NCI-H1105 (cell line): ENCODE measurements around the gene WASF1.
"Not testable (repeated sequence)": the region's sequence is repeated elsewhere in the genome, so short reads cannot be mapped to it uniquely, and the experiment has no call there.

Experiments used
- DNase-seq: peaks from one replicate; lab custom pipeline; 2025; lab: John Stamatoyannopoulos, UW

The WASF1 gene

DNA sequence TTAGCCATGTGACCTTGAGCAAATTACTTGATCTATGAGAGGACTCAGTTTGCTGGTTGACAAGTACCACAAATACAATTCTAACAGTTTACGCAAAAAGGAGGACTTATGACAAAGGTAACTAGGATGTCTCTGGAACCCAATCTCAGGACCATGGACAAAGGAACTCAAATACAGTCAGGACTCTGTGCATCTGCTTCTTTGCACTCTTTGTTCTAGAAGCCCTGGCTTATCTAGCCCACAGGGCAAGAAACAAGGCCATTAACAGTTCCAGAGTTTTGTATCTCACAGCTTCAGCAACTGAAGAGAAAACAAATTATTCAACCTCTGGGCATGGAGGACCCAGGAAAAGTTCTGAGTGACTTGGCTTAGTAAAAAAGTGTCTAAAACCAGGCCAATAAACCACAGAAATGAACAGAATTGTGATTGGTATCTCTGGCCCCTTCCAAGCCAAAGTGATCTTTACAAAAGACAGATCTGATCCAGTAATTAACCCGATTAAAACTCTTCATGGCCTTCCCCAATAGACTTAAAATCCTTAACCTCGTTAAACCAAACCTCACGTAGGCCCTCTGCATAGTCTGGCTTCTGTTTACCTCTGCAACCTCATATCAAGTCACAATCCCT, 5.9 kb downstream of the WASF1 start:
- DNase-seq, result no peak

- no peak for DNase-seq
Observed at GRCh38 chr6:110170081-110170480, 9.4 kb downstream of the WASF1 start.

GRCh38 chr6:110158479-110158878, 21.0 kb downstream of the WASF1 start:
- DNase-seq, result no peak

GRCh38 chr6:110147870-110148269, 31.6 kb downstream of the WASF1 start:
- DNase-seq, result no peak

DNA sequence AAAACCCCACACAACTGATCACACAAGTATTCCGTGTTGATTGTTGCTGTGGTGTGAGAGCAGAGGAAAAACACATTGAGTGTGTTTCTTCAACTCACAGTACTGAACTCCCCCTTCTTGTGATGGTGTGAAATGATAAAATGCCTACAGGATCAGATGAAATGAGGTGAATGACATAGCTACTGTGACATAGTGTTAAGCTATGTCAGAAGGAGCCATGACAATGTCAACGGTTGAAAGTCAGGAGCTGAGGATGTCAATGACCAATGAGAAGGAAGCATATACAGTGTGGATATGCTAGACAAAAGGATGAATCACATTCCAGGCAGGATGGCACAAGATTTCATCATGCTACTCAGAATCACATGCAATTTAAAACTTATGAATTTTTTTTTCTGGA, 38.8 kb downstream of the WASF1 start:
- DNase-seq, result no peak

DNA sequence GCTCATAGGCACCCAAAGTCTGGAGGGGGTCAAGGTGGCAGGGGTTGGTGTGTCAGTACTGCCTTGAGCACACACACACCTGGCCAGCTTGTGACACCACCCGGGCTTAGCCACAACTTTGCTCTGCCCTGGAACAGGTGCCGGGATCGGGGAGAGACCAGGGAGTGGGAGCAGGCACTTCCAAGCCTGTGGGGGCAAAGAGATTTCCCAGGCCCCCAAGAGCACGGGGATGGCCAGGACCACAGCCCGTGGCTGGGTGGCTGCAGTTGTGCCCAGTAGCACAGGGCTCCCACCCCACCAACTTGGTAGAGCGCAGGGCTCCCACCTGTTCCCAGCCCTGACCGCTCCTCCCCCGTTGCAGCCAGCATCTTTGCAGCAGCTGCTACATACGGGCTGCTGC, 40.4 kb downstream of the WASF1 start:
- DNase-seq, result no peak

DNA sequence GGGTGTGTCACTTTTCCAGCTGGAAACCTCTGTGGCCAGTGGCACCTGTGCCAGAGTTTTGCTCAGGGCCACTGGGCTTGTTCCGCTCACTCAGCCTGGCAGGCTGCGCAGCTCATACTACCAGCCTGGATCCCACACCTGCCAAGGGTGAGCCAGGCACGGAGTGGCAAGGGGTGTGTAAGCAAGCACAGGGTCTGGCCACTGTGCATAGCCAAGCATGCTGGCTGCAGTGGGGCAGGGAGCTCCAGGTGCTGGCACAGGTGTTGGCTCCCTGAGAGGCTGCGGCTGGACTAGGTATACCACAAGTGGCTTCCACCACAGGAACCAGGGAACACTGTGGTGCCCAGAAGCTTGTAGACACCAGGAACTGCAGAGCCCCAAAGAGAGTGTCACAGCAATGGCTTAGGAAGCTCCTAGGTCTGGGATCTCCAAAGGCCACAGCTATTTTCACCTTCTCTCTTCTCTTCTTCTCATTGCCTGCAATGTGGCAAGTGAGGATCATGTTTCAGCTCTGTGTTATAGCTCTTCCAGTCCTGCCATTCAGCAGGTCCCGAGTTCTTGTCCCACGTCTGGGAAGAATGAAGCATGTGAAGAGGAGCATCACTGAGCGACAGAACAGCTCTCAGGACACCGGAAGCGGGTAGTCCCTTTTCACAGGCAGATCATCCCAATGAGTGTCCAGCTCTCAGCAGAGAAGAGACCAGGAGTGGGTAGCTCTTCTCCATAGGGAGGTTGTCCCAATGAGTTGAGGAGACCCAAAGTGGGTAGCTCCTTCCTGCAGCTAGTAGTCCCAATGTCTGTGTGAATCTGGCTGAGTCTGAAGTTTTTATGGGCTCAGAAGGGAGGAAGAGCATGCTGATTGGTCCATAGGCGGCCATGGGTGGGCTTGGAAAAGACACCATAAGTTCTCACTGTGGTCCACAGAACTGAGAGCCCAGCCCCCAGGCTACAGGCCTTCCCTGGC, 41.3 kb downstream of the WASF1 start:
- no peak for DNase-seq

GRCh38 chr6:110130362-110130761, 49.1 kb downstream of the WASF1 start:
- no peak for DNase-seq

DNA sequence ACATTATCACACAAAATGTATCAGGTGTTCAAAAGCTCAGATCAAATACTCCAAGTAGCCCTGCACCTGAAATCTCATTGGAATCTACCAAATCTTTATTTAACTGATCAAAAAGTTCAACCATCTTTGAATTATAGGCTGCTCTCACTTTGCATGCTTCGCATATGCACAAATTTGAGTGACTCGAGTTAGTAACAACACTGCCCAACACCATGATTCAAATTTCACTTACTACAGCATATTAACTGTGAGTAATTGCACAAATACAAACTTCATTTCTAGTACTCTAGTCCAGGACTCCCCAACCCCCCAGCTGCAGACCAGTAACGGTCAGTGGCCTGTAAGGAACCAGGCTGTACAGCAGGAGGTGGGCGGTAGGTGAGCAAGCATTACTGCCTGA, 51.1 kb downstream of the WASF1 start:
- no peak for DNase-seq

DNA sequence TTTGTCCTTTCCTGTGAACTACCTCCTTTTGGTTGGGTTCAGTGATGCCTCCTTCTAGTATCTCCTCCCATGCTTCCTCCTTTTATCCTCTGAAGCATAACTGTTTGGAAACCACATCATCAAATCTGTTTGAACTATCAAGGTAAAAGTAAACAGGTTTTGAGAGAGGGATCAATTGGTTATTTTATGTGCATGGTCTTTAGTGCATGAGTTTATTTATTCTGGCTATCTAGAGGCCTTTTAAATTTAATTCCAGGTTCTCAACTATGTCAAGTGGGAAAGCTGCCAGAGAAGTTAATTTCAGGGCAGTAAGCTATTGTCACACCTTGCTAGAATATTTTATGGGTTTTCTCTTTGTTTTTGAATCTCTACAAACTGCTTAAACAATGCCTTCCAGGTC, 54.1 kb downstream of the WASF1 start:
- peak; percentile 69 for DNase-seq

DNA sequence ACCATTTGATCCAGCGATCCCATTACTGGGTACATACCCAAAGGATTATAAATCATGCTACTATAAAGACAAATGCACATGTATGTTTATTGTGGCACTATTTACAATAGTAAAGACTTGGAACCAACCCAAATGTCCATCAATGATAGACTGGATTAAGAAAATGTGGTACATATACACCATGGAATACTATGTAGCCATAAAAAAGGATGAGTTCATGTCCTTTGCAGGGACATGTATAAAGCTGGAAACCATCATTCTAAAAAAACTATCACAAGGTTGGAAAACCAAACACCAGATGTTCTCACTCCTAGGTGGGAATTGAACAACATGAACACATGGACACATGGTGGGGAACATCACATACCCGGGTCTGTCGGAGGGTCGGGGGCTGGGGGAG, 57.8 kb downstream of the WASF1 start:
- not testable (repeated sequence) for DNase-seq

GRCh38 chr6:110116258-110116657, 63.2 kb downstream of the WASF1 start:
- DNase-seq, result no peak

DNA sequence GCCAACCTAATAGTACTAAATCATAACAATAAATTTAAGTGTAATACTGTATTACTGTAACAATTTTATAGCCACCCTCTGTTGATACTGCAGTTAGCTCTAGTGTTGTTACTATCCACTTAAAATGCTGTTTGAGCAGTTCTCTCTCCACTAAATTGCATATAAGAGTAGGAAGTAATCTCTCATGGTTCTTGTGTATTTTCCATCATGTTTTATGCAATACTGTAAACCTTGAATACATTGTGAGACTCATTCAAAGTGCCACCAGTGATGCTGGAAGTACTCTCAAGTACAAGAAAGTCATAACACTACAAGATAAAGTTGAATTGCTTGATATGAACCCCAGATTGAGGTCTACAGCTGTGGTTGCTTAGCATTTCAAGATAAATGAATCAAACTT, 65.5 kb downstream of the WASF1 start:
- DNase-seq, result no peak

- DNase-seq, result no peak
Observed at GRCh38 chr6:110105296-110105695, 74.2 kb downstream of the WASF1 start.

GRCh38 chr6:110103260-110103659, 76.2 kb downstream of the WASF1 start:
- DNase-seq, result no peak

DNA sequence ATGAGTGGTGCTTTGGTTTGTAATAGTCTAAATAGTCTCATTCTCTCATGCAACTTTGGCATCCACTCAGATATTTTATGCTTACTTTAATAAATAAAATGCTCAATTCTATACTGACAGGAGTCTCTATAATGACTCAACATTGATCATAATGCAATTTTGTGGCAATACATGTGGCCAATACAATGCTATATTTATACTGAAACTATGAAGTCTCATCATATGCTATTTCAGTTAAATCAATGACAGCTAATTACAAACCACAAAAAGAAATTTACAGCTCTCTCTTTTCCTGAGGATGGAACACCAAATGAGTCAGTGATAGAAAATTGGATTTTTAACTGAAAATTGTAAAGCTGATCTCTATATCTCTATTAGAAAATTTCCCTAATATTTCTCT, 77.1 kb downstream of the WASF1 start:
- DNase-seq, result no peak

- DNase-seq, result no peak
Observed at GRCh38 chr6:110101885-110102284, 77.6 kb downstream of the WASF1 start.

- peak; percentile 34 for DNase-seq
Observed at GRCh38 chr6:110098511-110099116, 80.9 kb downstream of the WASF1 start.

DNA sequence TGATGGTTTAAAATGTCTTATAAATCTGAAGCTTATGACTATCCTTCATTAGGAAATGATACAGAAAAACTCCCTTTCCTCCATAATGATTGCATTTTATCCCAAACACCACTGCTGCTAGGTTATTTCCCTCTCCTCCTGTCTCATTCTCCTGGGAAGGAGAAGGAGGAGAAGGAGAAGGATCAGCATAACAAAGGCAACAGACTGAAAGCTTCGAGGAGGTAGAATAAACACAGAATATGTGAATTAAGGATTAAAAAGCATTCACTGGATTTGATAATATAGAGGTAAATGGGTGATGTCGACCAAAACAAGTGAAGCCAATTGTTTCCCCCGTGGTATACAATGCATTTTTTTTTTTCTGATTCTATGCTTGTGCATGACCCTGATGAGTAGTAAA, 82.0 kb downstream of the WASF1 start:
- DNase-seq, result no peak

- no peak for DNase-seq
Observed at GRCh38 chr6:110095935-110096334, 83.5 kb downstream of the WASF1 start.

- no peak for DNase-seq
Observed at GRCh38 chr6:110095101-110095500, 84.4 kb downstream of the WASF1 start.

GRCh38 chr6:110093981-110094380, 85.5 kb downstream of the WASF1 start:
- no peak for DNase-seq

DNA sequence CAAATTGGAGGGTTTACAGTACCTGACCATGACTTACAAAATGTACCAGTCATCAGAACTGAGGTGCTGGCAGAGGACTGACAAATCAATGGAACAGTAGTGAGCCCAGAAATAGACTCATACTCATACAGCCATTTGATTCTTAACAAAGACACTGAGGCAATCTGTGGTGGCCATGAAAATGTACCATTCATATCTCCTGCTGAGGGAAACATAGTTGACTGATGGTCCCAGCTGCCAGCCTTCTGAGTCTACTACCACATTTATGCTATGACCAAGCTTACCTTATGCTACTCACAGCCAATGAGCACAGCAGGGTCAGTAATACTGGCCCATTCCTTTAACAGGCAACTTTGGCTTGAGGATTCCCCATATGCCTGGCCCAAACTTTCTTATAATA, 88.6 kb downstream of the WASF1 start:
- DNase-seq, result no peak
